H54 (cell line): ENCODE measurements around the gene TCF12.
A peak's percentile ranks its signal among the peaks of the same experiment; 100 is the strongest.

Experiments used
- DNase-seq: peaks from one replicate; pipeline ENCODE4 v3.0.0; 2011; ENCODE audit warnings: low spot score, mixed read lengths; ENCODE audit not compliant: insufficient read length
- FAIRE-seq: peaks from 3 replicates; lab custom pipeline; 2011; peaks lifted over from hg19 to GRCh38; lab: Jason Lieb, UNC
- POLR2A ChIP-seq: IDR thresholded peaks from 2 replicates; pipeline ENCODE4 v1.6.1; 2011; ENCODE audit warnings: low read depth, mild to moderate bottlenecking, low read length

Gene TCF12

DNA sequence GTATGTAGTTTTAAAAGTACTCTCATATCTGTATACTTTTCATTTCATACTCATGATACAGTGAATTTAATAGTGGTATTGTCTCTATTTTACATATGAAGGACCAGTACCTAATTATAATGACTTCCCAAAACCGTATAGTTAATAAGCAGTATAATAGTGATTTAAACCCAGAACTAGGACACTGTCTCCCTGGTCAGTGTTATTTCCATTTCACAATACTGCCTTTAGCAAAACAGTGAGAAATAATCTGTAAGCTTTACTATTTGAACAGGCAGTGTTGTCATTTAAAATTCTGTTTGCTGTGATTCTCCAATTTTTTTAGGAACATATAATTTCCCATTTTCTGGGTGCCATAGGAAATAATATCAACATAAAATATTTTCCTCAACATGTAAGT, 116.2 kb downstream of the TCF12 start:
- no peak for FAIRE-seq
- no peak for DNase-seq
- TF ChIP-seq POLR2A: no peak

DNA sequence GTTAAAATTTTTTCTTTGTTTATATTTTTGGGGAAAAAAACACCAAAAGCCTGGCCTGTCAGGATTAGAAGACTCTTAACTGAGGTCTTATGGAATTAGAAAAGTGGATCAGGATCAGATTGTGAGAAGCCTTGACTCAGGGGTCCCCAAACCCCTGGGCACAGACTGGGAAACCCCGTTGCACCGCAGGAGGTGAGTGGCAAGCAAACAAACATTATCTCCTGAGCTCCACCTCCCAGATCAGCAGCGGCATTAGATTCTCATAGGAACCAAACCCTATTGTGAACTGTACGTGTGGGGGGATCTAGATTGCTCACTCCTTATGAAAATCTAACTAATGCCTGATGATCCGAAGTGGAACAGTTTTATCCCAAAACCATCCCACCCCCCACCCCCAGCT, 117.2 kb downstream of the TCF12 start:
- FAIRE-seq (no peak), DNase-seq (no peak)
- no peak for TF ChIP-seq POLR2A

DNA sequence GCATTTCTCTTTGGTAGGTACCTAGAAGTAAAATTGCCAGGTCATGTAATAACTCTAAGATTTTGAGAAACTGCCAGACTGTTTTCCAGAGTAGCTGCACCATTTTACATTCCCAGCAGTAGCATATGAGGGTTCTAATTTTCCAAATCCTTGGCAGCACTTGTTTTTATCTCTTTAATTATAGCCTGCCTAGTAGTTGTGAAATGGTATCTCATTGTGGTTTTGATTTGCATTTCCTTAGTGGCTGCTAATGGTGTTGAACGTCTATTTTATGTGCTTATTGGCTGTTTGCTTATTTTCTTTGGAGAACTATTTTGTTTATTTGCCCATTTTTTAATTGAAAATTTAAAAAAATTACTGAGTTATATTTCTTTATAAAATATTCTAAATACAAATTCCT, 117.9 kb downstream of the TCF12 start:
- DNase-seq (no peak), FAIRE-seq (no peak)
- TF ChIP-seq POLR2A: no peak

DNA sequence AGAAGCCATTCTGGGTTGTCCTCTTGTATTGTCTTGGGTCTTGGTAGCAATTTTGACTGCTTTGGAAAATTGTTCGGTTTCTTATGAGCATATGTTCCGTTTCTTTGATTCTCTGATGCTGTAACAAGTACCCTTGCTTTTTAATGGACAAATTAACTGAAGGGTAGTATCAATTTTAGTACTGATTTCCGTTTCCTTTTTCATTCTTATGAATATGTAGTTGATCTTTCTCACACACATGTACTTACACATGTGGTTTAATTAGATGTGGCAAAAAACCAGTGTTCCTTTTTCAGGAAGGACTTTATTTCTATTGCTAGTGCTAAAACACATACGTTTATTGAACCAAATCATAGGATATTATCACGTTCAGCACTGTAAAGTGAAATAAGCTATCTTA, 119.1 kb downstream of the TCF12 start:
- DNase-seq: no peak
- no peak for FAIRE-seq
- no peak for TF ChIP-seq POLR2A

DNA sequence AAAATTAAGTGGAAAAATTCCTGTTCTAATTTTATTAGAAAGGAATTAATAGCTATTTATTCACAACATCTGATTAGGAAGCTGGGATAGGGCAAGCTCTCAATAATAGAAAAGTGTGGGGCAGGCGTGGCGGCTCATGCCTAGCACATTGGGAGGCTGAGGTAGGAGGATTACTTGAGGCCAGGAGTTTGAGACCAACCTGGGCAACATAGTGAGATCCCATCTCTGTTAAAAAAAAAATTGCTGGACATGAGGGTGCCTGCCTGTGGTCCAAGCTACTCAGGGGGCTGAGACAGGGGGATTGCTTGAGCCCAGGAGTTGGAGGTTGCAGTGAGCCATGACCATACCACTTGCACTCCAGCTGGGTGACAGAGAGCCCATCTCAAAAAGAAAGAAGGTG, 119.6 kb downstream of the TCF12 start:
- no peak for TF ChIP-seq POLR2A
- DNase-seq: no peak
- no peak for FAIRE-seq

DNA sequence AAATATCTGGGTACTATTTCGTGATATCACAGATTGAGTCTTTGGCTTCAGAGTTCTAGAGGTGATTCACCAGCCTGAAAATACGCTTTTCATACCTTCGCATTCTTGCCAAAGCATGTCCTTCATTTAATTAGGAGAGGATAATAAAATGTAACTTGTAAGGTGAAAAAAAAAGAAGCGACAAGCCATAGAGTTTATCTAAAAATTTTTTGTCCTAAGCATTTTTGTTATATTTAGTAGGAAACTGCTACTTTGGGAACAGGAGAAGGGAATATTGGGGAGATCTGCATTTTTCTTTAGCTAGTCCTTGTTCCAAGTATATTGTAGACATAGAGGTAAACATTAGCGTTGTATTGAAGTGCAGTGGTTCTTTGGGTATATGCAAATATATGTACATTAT, 120.1 kb downstream of the TCF12 start:
- no peak for TF ChIP-seq POLR2A
- DNase-seq: no peak
- no peak for FAIRE-seq

DNA sequence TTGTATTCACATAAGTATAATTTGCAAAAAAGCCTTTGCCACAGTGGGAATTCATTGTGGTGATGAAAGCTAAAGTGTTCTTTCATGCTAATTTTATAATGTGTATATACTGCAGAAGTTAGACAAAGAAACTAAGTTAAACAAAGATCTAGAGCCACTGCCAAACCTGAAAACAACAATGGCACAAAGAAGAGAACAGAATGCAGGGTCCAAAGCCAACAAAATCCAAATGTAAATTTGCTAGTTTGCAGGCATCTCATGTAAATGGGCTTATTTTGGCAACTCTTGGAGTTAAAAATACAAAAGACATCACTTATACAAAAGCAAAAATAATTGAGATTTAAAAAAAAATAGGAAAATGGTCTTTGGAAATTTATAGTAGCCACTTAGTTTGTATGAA, 123.0 kb downstream of the TCF12 start:
- DNase-seq (no peak), FAIRE-seq (no peak)
- TF ChIP-seq POLR2A: no peak

DNA sequence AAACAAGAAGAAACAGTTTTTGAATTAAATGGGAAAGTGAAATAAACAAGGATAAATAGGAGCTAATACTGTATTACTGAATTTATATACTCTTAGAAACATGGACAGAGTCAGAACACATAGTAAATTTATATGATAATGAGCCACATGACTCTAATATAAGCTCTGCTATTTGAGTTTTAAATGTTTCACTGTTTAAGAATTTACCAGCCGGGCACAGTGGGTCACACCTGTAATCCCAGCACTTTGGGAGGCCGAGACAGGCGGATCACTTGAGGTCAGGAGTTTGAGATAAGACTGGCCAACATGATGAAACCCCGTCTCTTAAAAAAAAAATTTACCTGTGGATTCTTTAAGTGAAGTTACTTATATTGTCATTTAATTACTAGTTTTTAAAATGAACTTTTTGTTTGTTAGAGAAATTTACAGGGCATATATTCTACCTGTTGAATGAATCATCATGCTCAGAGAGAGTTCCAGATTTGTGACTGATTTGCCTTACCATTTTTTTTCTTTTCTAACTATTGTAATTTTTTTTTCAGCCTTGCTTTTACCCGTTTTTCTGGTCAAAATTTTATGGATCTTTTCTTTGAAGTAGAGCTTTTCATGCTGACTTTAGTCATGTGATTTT, 125.7 kb downstream of the TCF12 start:
- FAIRE-seq: no peak
- no peak for DNase-seq
- TF ChIP-seq POLR2A: no peak

DNA sequence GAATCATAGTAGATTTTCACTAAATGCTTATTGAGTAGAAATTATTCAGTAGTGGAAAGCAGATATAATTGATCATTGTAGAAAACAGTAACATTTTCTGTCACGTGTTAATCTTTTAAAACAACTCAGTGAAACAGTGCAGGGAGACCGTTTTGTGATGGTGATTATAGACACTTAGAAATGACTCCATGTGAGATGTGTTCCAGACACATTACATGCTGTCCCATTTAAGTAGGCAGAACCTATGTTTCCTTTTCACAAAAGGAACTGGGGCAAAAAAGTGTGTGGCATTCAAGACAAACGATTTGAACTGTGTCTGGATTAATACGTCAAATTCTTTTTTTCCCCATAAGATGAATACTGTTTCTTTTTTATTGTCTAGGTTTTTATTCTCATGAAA, 126.5 kb downstream of the TCF12 start:
- peak; percentile 15 for FAIRE-seq
- no peak for DNase-seq
- no peak for TF ChIP-seq POLR2A

DNA sequence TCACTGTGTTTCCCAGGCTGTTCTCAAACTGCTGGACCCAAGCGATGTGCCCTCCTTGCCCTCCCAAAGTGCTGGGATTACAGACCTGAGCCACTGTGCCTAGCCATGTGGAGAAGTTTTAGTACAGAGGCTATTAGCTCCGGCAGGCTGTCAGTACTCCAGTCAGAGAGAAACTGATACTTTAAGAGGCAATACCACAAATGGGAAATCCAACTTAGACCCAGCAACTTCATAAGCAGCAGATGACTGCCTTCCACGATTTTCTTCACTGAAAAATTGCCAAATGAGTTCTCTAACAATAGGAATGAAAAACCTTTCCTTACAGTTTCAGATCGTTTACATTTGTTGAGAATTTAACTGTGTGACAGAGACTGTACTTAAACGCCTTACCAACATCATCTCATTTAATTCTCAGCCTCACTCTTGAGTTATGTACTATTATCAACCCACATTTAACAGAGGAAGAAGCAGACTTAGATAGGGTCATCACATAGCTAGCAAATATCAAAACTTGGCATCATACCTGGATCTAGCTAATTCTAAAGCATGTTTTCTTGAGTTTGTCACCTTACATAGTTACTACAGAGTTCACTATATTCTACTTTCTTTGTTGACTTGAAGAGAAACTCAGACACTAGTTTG, 127.4 kb downstream of the TCF12 start:
- no peak for TF ChIP-seq POLR2A
- no peak for DNase-seq
- FAIRE-seq: peak; percentile 11

DNA sequence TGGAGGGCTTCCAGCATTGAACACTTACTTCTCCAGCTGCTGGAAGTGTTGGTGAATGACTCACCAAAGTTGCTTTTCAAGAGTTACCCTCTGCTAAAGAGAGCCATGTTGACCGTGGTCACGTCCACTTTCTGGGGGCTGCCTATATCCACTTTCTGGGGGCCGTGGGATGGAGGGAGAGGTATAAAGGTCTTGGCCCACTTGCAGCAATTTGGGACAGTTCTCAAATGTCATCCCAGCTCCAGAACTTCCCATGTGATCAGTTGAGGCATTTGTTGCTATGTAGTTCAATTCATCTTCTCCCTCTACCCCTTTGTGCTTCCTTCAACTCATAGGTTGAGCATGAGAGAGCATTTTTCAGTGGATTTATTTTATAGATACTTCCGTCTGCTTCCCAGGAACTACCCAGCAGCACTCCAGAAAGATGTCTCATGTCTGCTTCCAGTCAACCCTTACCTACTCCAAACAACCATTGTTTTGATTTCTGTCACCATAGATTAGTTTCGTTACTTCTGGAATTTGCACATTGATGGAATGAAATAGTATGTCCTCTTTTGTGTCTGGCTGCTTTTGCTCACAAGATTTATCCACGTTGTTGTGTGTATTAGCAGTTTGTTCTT, 130.6 kb downstream of the TCF12 start:
- DNase-seq: no peak
- no peak for TF ChIP-seq POLR2A
- FAIRE-seq: no peak

DNA sequence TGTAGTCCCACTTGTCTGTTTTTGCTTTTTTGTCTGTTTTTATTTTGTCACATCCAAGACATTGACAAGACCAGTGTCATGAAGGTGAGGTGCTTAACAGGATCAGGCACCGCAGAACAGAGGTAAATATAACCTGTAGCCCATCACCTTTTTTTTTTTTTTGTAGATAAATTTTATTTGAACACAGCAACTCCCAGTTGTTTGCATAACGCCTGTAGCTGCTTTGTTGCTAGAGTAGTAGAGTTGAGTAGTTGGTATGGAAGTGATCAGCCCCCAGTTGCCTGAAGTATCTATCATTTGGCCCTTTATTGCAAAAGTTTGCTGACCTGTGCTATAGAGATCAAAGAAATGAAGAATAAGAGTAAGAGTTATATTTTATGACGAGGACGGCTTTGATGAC, 135.0 kb downstream of the TCF12 start:
- DNase-seq: no peak
- no peak for FAIRE-seq
- TF ChIP-seq POLR2A: no peak

DNA sequence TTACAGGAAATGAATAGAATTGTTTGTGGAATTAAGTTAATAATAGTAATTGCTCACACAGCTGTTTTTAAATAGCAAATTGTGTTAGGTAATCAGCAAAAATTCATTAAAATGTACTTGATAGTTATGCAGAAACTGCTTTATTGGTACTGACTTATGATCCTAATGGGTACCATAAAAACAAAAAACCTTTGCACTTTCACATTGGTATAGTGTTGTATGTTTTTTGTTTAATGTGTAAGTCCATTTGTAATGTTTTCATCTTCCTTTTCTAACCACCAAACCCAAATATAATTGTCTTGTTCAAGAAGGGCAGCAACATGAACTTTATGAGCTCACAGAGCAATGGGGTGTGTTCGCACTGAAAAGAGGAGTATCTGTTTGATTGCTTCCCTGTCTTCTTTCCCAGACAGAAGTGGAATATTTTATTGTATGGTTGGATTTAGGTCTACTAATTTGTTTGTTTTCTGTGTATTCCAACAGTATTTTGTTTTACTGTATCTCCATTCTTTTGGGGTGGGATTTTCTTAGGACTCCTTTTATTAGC, 135.8 kb downstream of the TCF12 start:
- no peak for FAIRE-seq
- TF ChIP-seq POLR2A: no peak
- DNase-seq: no peak

DNA sequence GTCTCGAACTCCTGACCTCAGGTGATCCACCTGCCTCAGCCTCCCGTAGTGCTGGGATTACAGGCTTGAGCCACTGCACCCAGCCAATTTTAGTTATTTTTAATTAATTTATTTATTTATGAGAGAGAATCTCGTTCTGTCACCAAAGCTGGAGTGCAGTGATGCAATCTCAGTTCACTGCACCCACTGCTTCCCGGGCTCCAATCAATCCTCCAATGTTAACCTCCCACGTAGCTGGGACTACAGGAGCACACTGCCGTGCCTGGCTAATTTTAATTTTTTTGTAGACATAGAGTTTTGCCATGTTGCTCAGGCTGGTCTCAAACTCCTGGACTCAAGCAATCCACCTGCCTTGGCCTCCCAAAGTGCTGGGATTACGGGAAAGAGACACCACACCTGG, 137.9 kb downstream of the TCF12 start:
- no peak for TF ChIP-seq POLR2A
- no peak for DNase-seq
- no peak for FAIRE-seq
